Loucy (cell line): ENCODE results near the gene ECT2.

ENCODE experiments used
- H2AFZ ChIP-seq: fragments of 200-600 bp; sonication (generic); 2 replicates; pipeline ENCODE4 v1.6.0; 2016; ENCODE audit warnings: antibody characterized with exemption, mild to moderate bottlenecking, low read length, moderate library complexity
- H3F3A ChIP-seq: fragments of 200-600 bp; 2 replicates; pipeline ENCODE4 v1.6.0; 2016; ENCODE audit warnings: antibody characterized with exemption, low read depth, mild to moderate bottlenecking
- H3K27me3 ChIP-seq: fragments of 200-600 bp; sonication (generic); 2 replicates; pipeline ENCODE4 v1.6.1; 2014; ENCODE audit warnings: low read length, mild to moderate bottlenecking; ENCODE audit not compliant: insufficient read depth, poor library complexity, severe bottlenecking
- H3K36me3 ChIP-seq: fragments of 200-600 bp; sonication (generic); 2 replicates; pipeline ENCODE4 v1.6.1; 2016; ENCODE audit warnings: low read length; ENCODE audit not compliant: insufficient read depth
- H3K4me1 ChIP-seq: fragments of 200-600 bp; sonication (generic); 2 replicates; pipeline ENCODE4 v1.5.1; 2014; ENCODE audit warnings: low read length, mild to moderate bottlenecking; ENCODE audit not compliant: insufficient read depth, poor library complexity, severe bottlenecking
- H3K4me2 ChIP-seq: fragments of 200-600 bp; sonication (generic); 2 replicates; pipeline ENCODE4 v1.6.0; 2014; ENCODE audit warnings: antibody characterized with exemption, low read length, low read depth, mild to moderate bottlenecking; ENCODE audit not compliant: poor library complexity, severe bottlenecking
- H3K4me3 ChIP-seq: fragments of 200-600 bp; sonication (generic); 2 replicates; pipeline ENCODE4 v1.5.1; 2014; ENCODE audit warnings: low read length, mild to moderate bottlenecking, mixed read lengths; ENCODE audit not compliant: poor library complexity, severe bottlenecking
- H3K79me2 ChIP-seq: fragments of 200-600 bp; sonication (generic); 2 replicates; pipeline ENCODE4 v1.6.1; 2014; ENCODE audit warnings: low read length; ENCODE audit not compliant: insufficient read depth
- H3K9ac ChIP-seq: fragments of 200-600 bp; sonication (generic); 2 replicates; pipeline ENCODE4 v1.6.0; 2014; ENCODE audit warnings: mild to moderate bottlenecking, low read depth, low read length, moderate library complexity; ENCODE audit not compliant: poor library complexity, severe bottlenecking
- H3K9me2 ChIP-seq: fragments of 200-600 bp; sonication (generic); replicated peaks from 2 replicates; pipeline ENCODE4 v1.6.1; 2016; ENCODE audit warnings: low read depth, low read length, mixed read lengths
- H3K9me3 ChIP-seq: fragments of 200-600 bp; sonication (generic); 2 replicates; pipeline ENCODE4 v1.6.1; 2014; ENCODE audit warnings: mild to moderate bottlenecking, antibody characterized with exemption, low read length, low read depth; ENCODE audit not compliant: insufficient read depth
- H4K20me1 ChIP-seq: fragments of 200-600 bp; sonication (generic); 2 replicates; pipeline ENCODE4 v1.6.0; 2014; ENCODE audit warnings: antibody characterized with exemption, low read length, mild to moderate bottlenecking; ENCODE audit not compliant: insufficient read depth, poor library complexity, severe bottlenecking
- EZH2phosphoT487 ChIP-seq: fragments of 200-600 bp; IDR thresholded peaks from 2 replicates; pipeline ENCODE4 v1.6.1; 2018; ENCODE audit warnings: antibody characterized with exemption, mild to moderate bottlenecking, moderate library complexity, borderline replicate concordance
- TF ChIP-seq, protein P1 (sequence below): fragments of 200-600 bp; sonication (generic); conservative IDR thresholded peaks from 2 replicates; pipeline ENCODE4 v1.5.1; 2014; ENCODE audit warnings: mild to moderate bottlenecking, antibody characterized with exemption, low read length

ECT2 gene

DNA sequence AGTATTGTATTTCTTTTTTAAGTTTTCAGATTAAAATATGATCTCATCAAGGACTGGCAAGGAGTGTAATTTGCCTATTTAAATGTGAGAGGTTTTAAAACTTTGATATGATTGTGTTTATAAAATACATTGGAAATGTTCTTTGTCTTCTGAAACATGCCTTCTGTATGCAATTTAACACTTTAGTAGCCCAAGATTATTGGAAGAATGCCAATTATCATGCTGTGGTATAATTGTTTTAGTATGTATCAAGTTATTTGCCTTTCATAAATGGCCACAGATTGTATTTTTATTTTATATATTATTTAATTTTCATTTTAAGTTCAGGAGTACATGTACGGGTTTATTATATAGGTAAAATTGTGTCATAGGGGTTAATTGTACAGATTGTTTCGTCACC, 31.7 kb downstream of the ECT2 start:
- H3F3A ChIP-seq, result no peaks in the 10 kb centered on the region
- H3K9me2 ChIP-seq, result no peaks in the 10 kb centered on the region
- peaks cover 18% of the 10 kb centered on the region for H3K79me2 ChIP-seq
- peaks cover 10% of the 10 kb centered on the region for H4K20me1 ChIP-seq
- H3K36me3 ChIP-seq, result peaks cover 93% of the 10 kb centered on the region
- H3K4me2 ChIP-seq, result no peak overlapping the region
- H3K4me1 ChIP-seq, result no peaks in the 10 kb centered on the region
- no peak overlapping the region for H2AFZ ChIP-seq
- no peak overlapping the region for H3K4me3 ChIP-seq
- H3K9me3 ChIP-seq, result no peaks in the 10 kb centered on the region
- H3K9ac ChIP-seq, result no peak overlapping the region
- TF ChIP-seq, protein P1, sequence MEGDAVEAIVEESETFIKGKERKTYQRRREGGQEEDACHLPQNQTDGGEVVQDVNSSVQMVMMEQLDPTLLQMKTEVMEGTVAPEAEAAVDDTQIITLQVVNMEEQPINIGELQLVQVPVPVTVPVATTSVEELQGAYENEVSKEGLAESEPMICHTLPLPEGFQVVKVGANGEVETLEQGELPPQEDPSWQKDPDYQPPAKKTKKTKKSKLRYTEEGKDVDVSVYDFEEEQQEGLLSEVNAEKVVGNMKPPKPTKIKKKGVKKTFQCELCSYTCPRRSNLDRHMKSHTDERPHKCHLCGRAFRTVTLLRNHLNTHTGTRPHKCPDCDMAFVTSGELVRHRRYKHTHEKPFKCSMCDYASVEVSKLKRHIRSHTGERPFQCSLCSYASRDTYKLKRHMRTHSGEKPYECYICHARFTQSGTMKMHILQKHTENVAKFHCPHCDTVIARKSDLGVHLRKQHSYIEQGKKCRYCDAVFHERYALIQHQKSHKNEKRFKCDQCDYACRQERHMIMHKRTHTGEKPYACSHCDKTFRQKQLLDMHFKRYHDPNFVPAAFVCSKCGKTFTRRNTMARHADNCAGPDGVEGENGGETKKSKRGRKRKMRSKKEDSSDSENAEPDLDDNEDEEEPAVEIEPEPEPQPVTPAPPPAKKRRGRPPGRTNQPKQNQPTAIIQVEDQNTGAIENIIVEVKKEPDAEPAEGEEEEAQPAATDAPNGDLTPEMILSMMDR, result no peak
- no peak for TF ChIP-seq EZH2phosphoT487
- no peaks in the 10 kb centered on the region for H3K27me3 ChIP-seq

DNA sequence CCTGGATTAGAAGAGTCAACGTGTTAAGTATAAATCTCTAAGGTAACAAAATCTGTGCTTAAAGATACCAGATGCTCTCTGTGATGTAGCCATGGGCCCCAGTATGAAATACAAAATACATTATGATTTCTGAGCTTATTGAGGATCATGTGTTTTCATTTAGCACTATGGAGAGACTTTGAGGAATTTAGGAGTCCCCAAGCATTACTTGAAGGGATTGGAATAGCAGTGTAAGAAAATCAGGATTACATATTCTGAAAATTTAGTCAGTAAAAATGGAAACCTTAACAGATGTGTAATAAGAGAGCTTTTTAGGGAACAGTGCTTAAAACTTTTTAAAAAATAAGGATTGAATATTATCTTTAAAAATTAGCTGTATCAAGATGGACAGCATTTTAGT, 35.5 kb downstream of the ECT2 start:
- Histone ChIP-seq H3K79me2 (peaks cover 7% of the 10 kb centered on the region), H3K9me2 (no peaks in the 10 kb centered on the region), H3K4me1 (no peaks in the 10 kb centered on the region)

DNA sequence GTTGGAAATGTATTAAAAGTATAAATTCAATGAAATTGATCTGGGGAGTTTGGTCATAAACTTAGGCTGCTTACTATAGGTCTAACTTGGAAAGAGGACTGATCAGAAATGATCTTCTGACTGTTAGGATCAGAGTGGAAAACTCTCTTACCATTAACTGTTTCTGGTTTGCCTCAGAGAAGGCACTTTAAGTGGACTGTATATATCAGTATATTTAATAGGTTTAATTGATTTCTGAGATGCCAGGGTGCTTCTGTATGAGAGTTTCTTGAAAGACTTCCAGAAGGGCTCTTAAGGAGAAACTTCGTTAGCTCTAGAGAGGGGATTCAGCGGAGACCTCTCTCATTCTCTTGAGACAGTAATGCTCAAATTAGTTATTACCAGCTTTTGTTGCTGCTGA, 36.5 kb downstream of the ECT2 start:
- TF ChIP-seq EZH2phosphoT487, result no peak
- TF ChIP-seq, protein P1, result no peak
- Histone ChIP-seq H3K79me2 (peaks cover 8% of the 10 kb centered on the region), H3F3A (no peaks in the 10 kb centered on the region), H3K9me3 (no peaks in the 10 kb centered on the region), H3K9me2 (no peaks in the 10 kb centered on the region), H4K20me1 (peaks cover 4% of the 10 kb centered on the region), H3K4me1 (no peaks in the 10 kb centered on the region), H3K9ac (no peak overlapping the region), H3K4me2 (no peak overlapping the region), H2AFZ (no peak overlapping the region), H3K27me3 (no peaks in the 10 kb centered on the region), H3K4me3 (no peak overlapping the region), H3K36me3 (peaks cover 98% of the 10 kb centered on the region)

More for the DNA sequence above, 35.5 kb downstream of the ECT2 start:
- TF ChIP-seq EZH2phosphoT487, result no peak
- TF ChIP-seq, protein P1, result no peak
- H3F3A ChIP-seq, result no peaks in the 10 kb centered on the region
- peaks cover 98% of the 10 kb centered on the region for H3K36me3 ChIP-seq
- no peak overlapping the region for H2AFZ ChIP-seq
- peaks cover 10% of the 10 kb centered on the region for H4K20me1 ChIP-seq
- H3K9ac ChIP-seq, result no peak overlapping the region
- H3K27me3 ChIP-seq, result no peaks in the 10 kb centered on the region
- no peaks in the 10 kb centered on the region for H3K9me3 ChIP-seq
- H3K4me2 ChIP-seq, result no peak overlapping the region
- no peak overlapping the region for H3K4me3 ChIP-seq
